T-cell (primary cell): ENCODE data around the gene CCDC134. TPM values are rescaled to one million over a fixed set of nuclear protein-coding genes. Genes with fewer than 3 reads are reported as not detected.

ENCODE experiments used
- ATAC-seq, 4 experiments: fragments of 200-7000 bp in 3 of 4; fragments of 150-1000 bp in 1 of 4; cut with Tn5 transposase; replicated peaks in 1 of 4; 1 replicate in 3 of 4; 2 replicates in 1 of 4; pipeline ENCODE4 v1.10.0; 2021; ENCODE audit warnings: moderate library complexity in 3 of 4, mild to moderate bottlenecking in 2 of 4, moderate number of reproducible peaks in 1 of 4
- CTCF ChIA-PET, 2 donors: fragments of 300-600 bp; sonication (Branson Sonifier 250); formaldehyde crosslinking; loops; one replicate each; lab custom pipeline; 2022; ENCODE audit warnings: antibody characterized with exemption in 2 of 2; lab: Charles Lee
- POLR2A ChIA-PET, 2 donors: fragments of 300-600 bp; sonication (Branson Sonifier 250); formaldehyde crosslinking; loops; one replicate each; lab custom pipeline; 2022; ENCODE audit warnings: antibody characterized with exemption in 2 of 2; lab: Charles Lee
- DNase-seq, 35 experiments: peaks; one replicate each; pipeline versions ENCODE4 v3.0.0 to v3.0.0-alpha.2; 2013 to 2023
- H3K27ac ChIP-seq: one replicate; pipeline ENCODE4 v1.5.1; 2013; ENCODE audit warnings: low read length
- H3K27me3 ChIP-seq, 2 experiments: replicated peaks in 1 of 2; 1 replicate in 1 of 2; 2 replicates in 1 of 2; pipeline versions ENCODE4 v1.6.1 to v1.7.0; 2013; ENCODE audit warnings: low read length in 1 of 2, mixed read lengths in 1 of 2; ENCODE audit not compliant: control insufficient read depth in 2 of 2, insufficient read depth in 2 of 2; ENCODE audit errors: extremely low read depth in 1 of 2
- H3K36me3 ChIP-seq, 2 donors: 1 replicate in 1 of 2; 2 replicates in 1 of 2; pipeline versions ENCODE4 v1.6.1 to v1.7.0; 2013; ENCODE audit warnings: low read length in 1 of 2; ENCODE audit not compliant: control insufficient read depth in 2 of 2, insufficient read depth in 1 of 2; ENCODE audit errors: extremely low read depth in 1 of 2
- H3K4me1 ChIP-seq, 2 experiments: 1 replicate in 1 of 2; 2 replicates in 1 of 2; pipeline versions ENCODE4 v1.6.1 to v1.7.0; 2013; ENCODE audit warnings: low read length in 2 of 2, mixed read lengths in 1 of 2; ENCODE audit not compliant: insufficient read depth in 2 of 2, control insufficient read depth in 1 of 2; ENCODE audit errors: extremely low read depth in 1 of 2
- H3K4me3 ChIP-seq, 2 donors: 1 replicate in 1 of 2; 2 replicates in 1 of 2; pipeline versions ENCODE4 v1.5.1 to v1.7.0; 2013; ENCODE audit warnings: mild to moderate bottlenecking in 2 of 2, low read length in 1 of 2, moderate library complexity in 1 of 2; ENCODE audit not compliant: control insufficient read depth in 1 of 2; ENCODE audit errors: extremely low read depth in 1 of 2
- H3K9me3 ChIP-seq: 2 replicates; pipeline ENCODE4 v1.7.0; 2013
- H3K27ac Mint-ChIP-seq, 2 donors: one replicate each; pipeline ENCODE4 v1.8.0; 2020 to 2021; ENCODE audit warnings: mild to moderate bottlenecking in 2 of 2, mixed read lengths in 2 of 2
- H3K27me3 Mint-ChIP-seq, 2 donors: one replicate each; pipeline ENCODE4 v1.8.0; 2021 to 2022; ENCODE audit warnings: mixed read lengths in 2 of 2
- H3K36me3 Mint-ChIP-seq: one replicate; pipeline ENCODE4 v1.8.0; 2021; ENCODE audit warnings: mixed read lengths
- H3K4me1 Mint-ChIP-seq, 3 donors: one replicate each; pipeline ENCODE4 v1.8.0; 2020 to 2022; ENCODE audit warnings: mixed read lengths in 3 of 3, mild to moderate bottlenecking in 1 of 3
- H3K4me3 Mint-ChIP-seq, 3 donors: one replicate each; pipeline ENCODE4 v1.8.0; 2020 to 2022; ENCODE audit warnings: mild to moderate bottlenecking in 3 of 3, mixed read lengths in 3 of 3, moderate library complexity in 3 of 3
- H3K9me3 Mint-ChIP-seq, 3 donors: one replicate each; pipeline ENCODE4 v1.8.0; 2020 to 2022; ENCODE audit warnings: mixed read lengths in 3 of 3
- WGBS: methylation state at CpG from one replicate; pipeline ENCODE4 v1.1.5; 2013; ENCODE audit warnings: missing lambda C conversion rate; ENCODE audit not compliant: insufficient coverage; 5-methylcytosine and 5-hydroxymethylcytosine counted together
- total RNA-seq, 35 experiments: library from RNA in 6 of 35; stranded (reverse) in 6 of 35; fragments of 120-200 nt in 1 of 35; gene quantifications; one replicate each; pipeline versions ENCODE4 v1.2.1 to v1.2.4 and lab custom pipeline; 2013 to 2026

The CCDC134 gene
- total RNA-seq, 5 donors from 2014 or later (not counting 1 experiment from before 2014, with no cell fraction given), result 14.4 to 21.7 (median 16.7) TPM

- H3K4me1 ChIP-seq, result no peaks in the 10 kb centered on the region
- H3K27ac ChIP-seq, result no peak overlapping the region
- Mint-ChIP-seq H3K27ac (no peak overlapping the region), H3K4me1 (peaks cover 0 to 4% (median 0%) of the 10 kb centered on the region in 3 donors), H3K27me3 (peaks cover 0 to 2% of the 10 kb centered on the region in 2 donors), H3K9me3 (no peaks in the 10 kb centered on the region), H3K36me3 (no peaks in the 10 kb centered on the region), H3K4me3 (no peak overlapping the region)
- ChIA-PET POLR2A (no interaction called here), CTCF (no interaction called here)
- no peak overlapping the region for H3K4me3 ChIP-seq
- no peaks in the 10 kb centered on the region for H3K27me3 ChIP-seq
- 81% methylated on average over 7 of the region's 14 CpGs for WGBS
- no peaks in the 10 kb centered on the region for H3K9me3 ChIP-seq
- peak in 23 of 35 experiments; percentile 6 to 51 (median 26) for DNase-seq
- H3K36me3 ChIP-seq, result no peaks in the 10 kb centered on the region
- no peak for ATAC-seq
These were observed 37.3 kb upstream of the CCDC134 start for GRCh38 chr22:41762980-41763779.

- Histone ChIP-seq H3K36me3 (no peaks in the 10 kb centered on the region), H3K27me3 (no peaks in the 10 kb centered on the region), H3K27ac (no peak overlapping the region), H3K9me3 (no peaks in the 10 kb centered on the region), H3K4me3 (no peak overlapping the region), H3K4me1 (no peaks in the 10 kb centered on the region)
- POLR2A ChIA-PET, result interaction anchor here in 1 of 2 donors (0.7 kb wide), 1 partner anchor 80 kb away, joined by 6 read pairs; no protein-coding TSS in a partner anchor
- Mint-ChIP-seq H3K4me3 (no peak overlapping the region), H3K4me1 (peaks cover 0 to 4% (median 0%) of the 10 kb centered on the region in 3 donors), H3K27me3 (peaks cover 0 to 2% of the 10 kb centered on the region in 2 donors), H3K27ac (no peak overlapping the region), H3K36me3 (no peaks in the 10 kb centered on the region), H3K9me3 (no peaks in the 10 kb centered on the region)
- ATAC-seq (no peak), DNase-seq (no peak)
- CTCF ChIA-PET, result interaction anchor here in 1 of 2 donors (0.7 kb wide), 1 partner anchor 44 kb away, joined by 10 read pairs; no protein-coding TSS in a partner anchor
- WGBS, result 70% methylated on average over 2 of the region's 5 CpGs
These were observed 34.0 kb upstream of the CCDC134 start for GRCh38 chr22:41766476-41766875.

GRCh38 chr22:41768430-41768829, 32.0 kb upstream of the CCDC134 start:
- no peaks in the 10 kb centered on the region for H3K4me1 Mint-ChIP-seq
- CTCF ChIA-PET, result interaction anchor here in 1 of 2 donors (0.7 kb wide), 1 partner anchor 9 kb away, joined by 4 read pairs; no protein-coding TSS in a partner anchor
- POLR2A ChIA-PET, result interaction anchor here in 1 of 2 donors (0.7 kb wide), 1 partner anchor 187 kb away, joined by 3 read pairs; no protein-coding TSS in a partner anchor

GRCh38 chr22:41770715-41771468, 29.6 kb upstream of the CCDC134 start:
- H3K9me3 Mint-ChIP-seq, result no peaks in the 10 kb centered on the region
- WGBS, result 81% methylated on average over 2 of the region's 5 CpGs
- no peaks in the 10 kb centered on the region for H3K36me3 Mint-ChIP-seq
- ChIA-PET CTCF (no interaction called here), POLR2A (interaction anchor here in 1 of 2 donors (1.4 kb wide), 1 partner anchor 10 kb away, joined by 5 read pairs; no protein-coding TSS in a partner anchor)
- Histone ChIP-seq H3K4me1 (no peaks in the 10 kb centered on the region), H3K4me3 (no peak overlapping the region), H3K27ac (no peak overlapping the region), H3K27me3 (peaks cover 0 to 7% of the 10 kb centered on the region in 2 experiments), H3K36me3 (no peaks in the 10 kb centered on the region), H3K9me3 (no peaks in the 10 kb centered on the region)
- no peaks in the 10 kb centered on the region for H3K27me3 Mint-ChIP-seq
- H3K27ac Mint-ChIP-seq, result no peak overlapping the region
- H3K4me1 Mint-ChIP-seq, result no peaks in the 10 kb centered on the region
- ATAC-seq, result no peak
- no peak overlapping the region for H3K4me3 Mint-ChIP-seq
- DNase-seq, result no peak

More at GRCh38 chr22:41768430-41768829, 32.0 kb upstream of the CCDC134 start:
- WGBS, result no CpG with 5 or more reads among the region's 2 CpGs
- Histone ChIP-seq H3K9me3 (no peaks in the 10 kb centered on the region), H3K4me3 (no peak overlapping the region), H3K27ac (no peak overlapping the region), H3K27me3 (peaks cover 0 to 3% of the 10 kb centered on the region in 2 experiments), H3K4me1 (no peaks in the 10 kb centered on the region), H3K36me3 (no peaks in the 10 kb centered on the region)
- no peak for DNase-seq
- H3K4me3 Mint-ChIP-seq, result no peak overlapping the region
- ATAC-seq, result no peak
- H3K36me3 Mint-ChIP-seq, result no peaks in the 10 kb centered on the region
- peaks cover 0 to 2% of the 10 kb centered on the region in 2 donors for H3K27me3 Mint-ChIP-seq
- H3K27ac Mint-ChIP-seq, result no peak overlapping the region
- H3K9me3 Mint-ChIP-seq, result no peaks in the 10 kb centered on the region

- H3K27ac Mint-ChIP-seq, result no peak overlapping the region
- no peaks in the 10 kb centered on the region for H3K4me1 Mint-ChIP-seq
- Histone ChIP-seq H3K27ac (no peak overlapping the region), H3K27me3 (peaks cover 0 to 13% of the 10 kb centered on the region in 2 experiments), H3K9me3 (no peaks in the 10 kb centered on the region), H3K36me3 (no peaks in the 10 kb centered on the region), H3K4me1 (no peaks in the 10 kb centered on the region), H3K4me3 (no peak overlapping the region)
- H3K27me3 Mint-ChIP-seq, result no peaks in the 10 kb centered on the region
- POLR2A ChIA-PET, result no interaction called here
- CTCF ChIA-PET, result interaction anchor here in 1 of 2 donors (0.6 kb wide), 1 partner anchor 271 kb away, joined by 5 read pairs; no protein-coding TSS in a partner anchor
- no peak overlapping the region for H3K4me3 Mint-ChIP-seq
- H3K9me3 Mint-ChIP-seq, result no peaks in the 10 kb centered on the region
- H3K36me3 Mint-ChIP-seq, result peaks cover 3% of the 10 kb centered on the region
- ATAC-seq (no peak), DNase-seq (no peak)
- 100% methylated on average over 3 of the region's 4 CpGs for WGBS
These were observed 28.3 kb upstream of the CCDC134 start for GRCh38 chr22:41772198-41772597.

GRCh38 chr22:41772645-41773044, 27.8 kb upstream of the CCDC134 start:
- no peaks in the 10 kb centered on the region for H3K4me1 ChIP-seq
- no peak overlapping the region for H3K27ac ChIP-seq
- ChIA-PET POLR2A (interaction anchor here (0.5 to 0.6 kb wide), 2 partner anchors 11 to 82 kb away, joined by 3 read pairs; no protein-coding TSS in a partner anchor), CTCF (interaction anchor here in 1 of 2 donors (0.6 kb wide), 2 partner anchors 156 to 271 kb away, joined by 5 to 7 read pairs; no protein-coding TSS in a partner anchor)
- no peak overlapping the region for H3K4me3 ChIP-seq
- peaks cover 0 to 3% (median 3%) of the 10 kb centered on the region in 3 donors for H3K4me1 Mint-ChIP-seq
- H3K27ac Mint-ChIP-seq, result no peak overlapping the region
- no peak for DNase-seq
- ATAC-seq, result no peak
- no peak overlapping the region for H3K4me3 Mint-ChIP-seq
- H3K36me3 Mint-ChIP-seq, result peaks cover 3% of the 10 kb centered on the region
- peaks cover 0 to 13% of the 10 kb centered on the region in 2 experiments for H3K27me3 ChIP-seq
- H3K36me3 ChIP-seq, result no peaks in the 10 kb centered on the region
- no peaks in the 10 kb centered on the region for H3K9me3 ChIP-seq
- no peaks in the 10 kb centered on the region for H3K9me3 Mint-ChIP-seq
- no peaks in the 10 kb centered on the region for H3K27me3 Mint-ChIP-seq
